GM10847 (cell line): ENCODE measurements around the gene PRKAR1B.

Experiments
- POLR2A ChIP-seq: IDR thresholded peaks from 2 replicates; pipeline ENCODE4 v1.6.1; 2011; ENCODE audit not compliant: insufficient read length; ENCODE audit errors: extremely low read depth

PRKAR1B gene

GRCh38 chr7:653829-654764, 73.0 kb downstream of the PRKAR1B start:
- TF ChIP-seq POLR2A: no peak

GRCh38 chr7:652881-653280, 74.2 kb downstream of the PRKAR1B start:
- TF ChIP-seq POLR2A: no peak

- TF ChIP-seq POLR2A: no peak
Measured at GRCh38 chr7:651032-651728, 75.9 kb downstream of the PRKAR1B start.

DNA sequence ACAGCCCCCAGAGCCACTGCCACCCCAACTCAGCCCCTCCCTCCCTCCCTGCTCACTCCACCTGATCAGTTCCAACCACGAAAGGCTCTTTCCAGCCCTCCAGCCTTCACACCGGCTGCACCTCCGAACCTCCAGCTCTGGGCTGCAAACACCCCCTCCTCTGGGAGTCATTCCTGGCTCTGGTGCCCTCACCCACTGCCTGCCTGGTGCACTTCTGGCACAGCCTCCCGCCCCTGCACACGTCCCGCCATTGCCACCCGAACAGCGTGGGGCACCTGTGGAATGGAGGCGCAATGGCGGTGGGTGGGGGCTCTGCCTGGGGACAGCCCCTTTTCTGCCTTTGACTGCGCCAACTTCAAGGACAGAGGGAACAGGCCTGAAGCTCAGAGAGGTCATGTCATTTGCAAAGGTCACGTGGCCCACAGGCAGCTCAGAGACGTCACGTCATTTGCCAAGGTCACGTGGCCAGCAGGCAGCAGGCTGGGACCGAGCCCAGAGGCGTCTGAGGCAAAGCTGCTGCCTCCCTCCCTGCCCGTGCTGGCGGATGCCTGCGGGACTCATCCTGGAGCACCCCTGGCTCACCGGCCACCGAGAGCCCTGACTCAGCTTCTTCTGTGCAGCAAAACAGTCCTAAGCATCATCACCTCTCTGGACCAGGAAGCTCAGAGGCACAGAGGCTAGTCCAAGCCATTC, 76.6 kb downstream of the PRKAR1B start:
- TF ChIP-seq POLR2A: no peak

- TF ChIP-seq POLR2A: no peak
Measured at GRCh38 chr7:646951-647350, 80.1 kb downstream of the PRKAR1B start.

GRCh38 chr7:646487-646886, 80.6 kb downstream of the PRKAR1B start:
- TF ChIP-seq POLR2A: no peak

- no peak for TF ChIP-seq POLR2A
Measured at GRCh38 chr7:645606-646005, 81.5 kb downstream of the PRKAR1B start.

DNA sequence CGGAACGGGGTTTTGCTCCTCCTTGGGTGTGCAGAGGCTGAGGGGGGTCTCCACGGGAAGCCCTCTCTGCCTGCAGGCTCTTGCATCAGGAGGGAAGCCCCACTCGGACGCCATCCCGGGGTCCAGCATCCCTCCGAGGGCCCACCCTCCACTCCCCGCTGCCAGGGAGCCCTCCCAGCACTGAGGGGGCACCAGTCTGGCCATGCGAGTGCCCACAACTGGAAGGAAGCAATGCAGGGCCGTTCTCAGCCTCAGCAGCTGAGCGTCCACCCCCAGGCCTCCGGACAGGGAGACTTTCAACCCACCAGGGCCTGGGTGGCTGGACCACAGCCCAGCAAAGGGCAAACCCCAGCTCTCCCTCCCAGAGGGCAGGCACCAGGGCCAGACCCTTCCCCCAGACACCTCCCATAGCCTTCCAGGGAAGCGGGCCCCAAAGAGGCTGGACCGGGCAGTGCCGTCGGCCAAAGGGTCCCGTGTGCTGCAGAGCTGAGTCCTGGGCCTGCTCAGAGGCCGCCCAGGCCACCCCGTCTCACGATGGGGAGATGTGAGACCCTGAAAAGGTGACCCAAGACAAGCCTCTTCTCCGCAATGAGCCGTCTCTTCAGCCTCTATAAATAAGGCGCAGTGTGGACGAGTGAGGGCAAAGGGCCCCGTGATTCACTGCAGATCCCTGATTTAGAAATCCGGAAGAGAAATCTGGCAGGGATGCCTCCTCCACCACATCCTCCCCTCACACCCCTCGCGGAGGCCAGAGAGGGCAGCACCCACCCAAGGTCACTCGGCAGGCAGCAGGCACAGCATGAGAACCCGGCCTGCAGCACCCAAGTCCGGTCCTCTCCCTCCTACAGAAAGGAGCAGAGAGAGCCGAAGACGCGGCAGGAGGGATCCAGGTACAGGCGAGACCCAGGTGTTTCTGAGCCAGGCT, 82.4 kb downstream of the PRKAR1B start:
- no peak for TF ChIP-seq POLR2A

DNA sequence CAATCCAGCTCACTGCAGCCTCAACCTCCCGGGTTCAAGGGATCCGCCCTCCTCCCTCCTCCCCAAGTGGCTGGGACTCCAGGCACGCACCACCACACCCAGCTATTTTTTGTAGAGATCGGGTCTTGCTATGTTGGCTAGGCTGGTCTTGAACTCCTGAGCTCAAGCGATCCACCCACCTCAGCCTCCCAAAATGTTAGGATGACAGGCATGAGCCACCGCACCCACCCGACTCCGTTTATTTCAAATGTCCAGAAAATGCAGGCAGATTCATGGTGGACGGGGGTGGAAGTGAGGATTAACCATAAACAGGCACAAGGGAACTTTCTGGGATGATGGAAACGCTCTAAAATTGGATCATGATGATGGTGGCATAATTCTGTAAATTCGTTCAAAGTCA, 85.1 kb downstream of the PRKAR1B start:
- TF ChIP-seq POLR2A: no peak

DNA sequence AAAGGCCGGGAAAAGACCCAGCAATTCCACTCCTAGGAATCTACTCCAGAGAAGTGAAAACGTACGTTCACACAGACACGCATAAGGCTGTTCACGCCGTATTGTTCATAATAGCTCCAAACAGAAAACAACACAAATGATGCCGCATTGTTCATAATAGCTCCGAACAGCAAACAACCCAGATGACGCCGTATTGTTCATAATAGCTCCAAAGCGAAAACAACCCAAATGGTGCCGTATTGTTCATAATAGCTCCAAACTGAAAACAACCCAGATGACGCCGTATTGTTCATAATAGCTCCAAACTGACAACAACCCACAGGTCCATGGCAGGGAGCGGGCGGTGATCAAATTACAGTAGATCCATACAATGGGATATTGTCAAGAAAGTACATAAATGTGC, 85.8 kb downstream of the PRKAR1B start:
- TF ChIP-seq POLR2A: no peak

DNA sequence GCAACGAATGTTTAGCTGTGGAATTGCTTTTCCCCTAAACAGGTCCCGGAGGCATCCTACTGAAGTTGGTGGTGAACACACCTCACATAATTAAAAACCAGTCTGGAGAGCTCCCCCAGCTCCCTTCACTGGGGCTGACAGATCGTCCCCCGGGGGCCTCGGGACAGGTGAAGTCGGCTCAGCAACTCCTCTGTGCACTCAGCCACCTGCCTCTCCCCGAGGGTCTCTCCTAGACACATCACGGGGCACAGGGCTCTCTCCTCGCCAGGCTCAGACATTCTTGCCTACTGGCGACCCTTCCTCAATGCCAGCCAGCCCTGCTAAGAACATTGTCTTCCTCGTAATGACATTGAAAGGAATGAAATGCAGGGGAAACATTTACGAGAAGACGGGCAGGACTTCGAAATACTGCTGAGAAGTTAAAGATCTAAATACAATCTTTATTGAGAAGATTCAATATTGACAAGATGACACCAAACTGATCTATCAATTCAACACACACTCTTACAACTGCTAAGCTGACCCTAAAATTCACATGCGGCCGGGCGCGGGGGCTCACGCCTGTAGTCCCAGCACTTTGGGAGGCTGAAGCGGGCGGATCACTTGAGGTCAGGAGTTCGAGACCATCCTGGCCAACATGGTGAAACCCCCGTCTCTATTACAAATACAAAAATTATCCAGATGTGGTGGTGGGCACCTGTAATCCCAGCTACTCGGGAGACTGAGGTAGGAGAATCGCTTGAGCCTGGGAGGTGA, 88.6 kb downstream of the PRKAR1B start:
- no peak for TF ChIP-seq POLR2A

DNA sequence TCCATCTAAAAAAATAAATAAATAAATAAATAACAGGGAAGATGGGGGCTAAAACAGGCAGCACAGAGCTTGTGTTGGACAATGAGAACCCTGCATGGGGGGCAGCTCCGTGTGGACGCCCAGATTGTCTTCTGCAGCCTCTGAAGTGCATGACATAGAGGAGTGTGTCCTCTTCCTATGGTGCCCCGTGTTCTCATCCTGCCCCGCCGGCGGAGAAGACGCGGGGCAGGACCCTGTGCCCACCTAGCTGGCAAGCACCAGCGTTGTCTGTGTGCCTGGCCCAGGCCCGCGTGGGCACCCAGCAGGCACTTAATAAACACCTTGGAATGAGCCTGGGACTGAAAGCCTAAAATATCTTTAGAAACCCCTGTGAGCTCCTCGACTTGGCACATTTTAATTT, 89.3 kb downstream of the PRKAR1B start:
- no peak for TF ChIP-seq POLR2A

- TF ChIP-seq POLR2A: no peak
Measured at GRCh38 chr7:636396-636795, 90.7 kb downstream of the PRKAR1B start.

GRCh38 chr7:635227-635626, 91.9 kb downstream of the PRKAR1B start:
- TF ChIP-seq POLR2A: no peak
